Stomach (tissue), 9 donors: Measurements from ENCODE around the gene TRERF1. TPM values are rescaled to one million over a fixed set of nuclear protein-coding genes. Genes with fewer than 3 reads are reported as not detected.

Experiments used
- DNase-seq, 2 donors: peaks; one replicate each; pipeline versions ENCODE4 v3.0.0 to v3.0.0-alpha.2; 2013 to 2019
- H3K27ac ChIP-seq, 5 donors: fragments of 200-600 bp in 4 of 5; sonication (generic) in 4 of 5; one replicate each; pipeline ENCODE4 v1.5.1; 2013 to 2019; ENCODE audit warnings: mild to moderate bottlenecking in 1 of 5, moderate library complexity in 1 of 5
- H3K27me3 ChIP-seq, 3 donors: fragments of 200-600 bp; sonication (generic); one replicate each; pipeline ENCODE4 v1.5.1; 2017 to 2019; ENCODE audit warnings: mixed run types in 1 of 3
- H3K36me3 ChIP-seq, 4 donors: fragments of 200-600 bp; sonication (generic); 1 replicate in 3 of 4; 2 replicates in 1 of 4; pipeline ENCODE4 v1.5.1; 2016 to 2019
- H3K4me1 ChIP-seq, 4 donors: fragments of 200-600 bp; sonication (generic); one replicate each; pipeline ENCODE4 v1.5.1; 2016 to 2019
- H3K4me3 ChIP-seq, 4 donors: fragments of 200-600 bp; sonication (generic) in 3 of 4; one replicate each; pipeline ENCODE4 v1.5.1; 2016 to 2019; ENCODE audit warnings: mild to moderate bottlenecking in 1 of 4
- H3K9me3 ChIP-seq, 4 donors: fragments of 200-600 bp; sonication (generic); one replicate each; pipeline ENCODE4 v1.5.1; 2016 to 2019
- EP300 ChIP-seq: sonication (generic); formaldehyde crosslinking; IDR thresholded peaks from one replicate; pipeline ENCODE4 v1.6.1; 2017; ENCODE audit warnings: antibody characterized with exemption
- POLR2A ChIP-seq, 4 donors: fragments of 450-650 bp; IDR thresholded peaks; one replicate each; pipeline ENCODE4 v1.6.1; 2016; ENCODE audit warnings: antibody characterized with exemption in 4 of 4, control low read depth in 2 of 4, mild to moderate bottlenecking in 1 of 4, moderate library complexity in 1 of 4
- POLR2AphosphoS5 ChIP-seq, 3 donors: sonication (generic); formaldehyde crosslinking; IDR thresholded peaks; one replicate each; pipeline ENCODE4 v1.6.1; 2016; ENCODE audit warnings: antibody characterized with exemption in 3 of 3
- WGBS, 5 donors: extraction: QIAGEN DNeasy Blood & Tissue Kit in 3 of 5; methylation state at CpG; one replicate each; pipeline versions ENCODE4 v1.1.5 to v1.1.7; 2013 to 2018; 5-methylcytosine and 5-hydroxymethylcytosine counted together
- intact Hi-C: fragments of 100-400 bp; cut with DNase I; formaldehyde crosslinking; loops from one replicate; pipeline ENCODE4 v1.15.1; 2023; ENCODE audit warnings: low total_unique reads
- polyA plus RNA-seq, 3 donors: library from polyadenylated mRNA; stranded (reverse); fragments of 200-250 nt; gene quantifications; one replicate each; pipeline ENCODE4 v1.2.3, GENCODE V29; 2013
- total RNA-seq, 5 donors: library from RNA; depleted of rRNA; stranded (reverse); fragments of >200 nt; gene quantifications; one replicate each; pipeline versions ENCODE4 v1.1.0 to v1.2.3, GENCODE V29; 2014 to 2016
- TF ChIP-seq, protein P1 (sequence below), 7 experiments: fragments of 450-650 bp in 4 of 7; fragments of 200-600 bp in 3 of 7; sonication (generic) in 3 of 7; IDR thresholded peaks; one replicate each; pipeline ENCODE4 v1.5.1; 2016 to 2019; ENCODE audit warnings: antibody characterized with exemption in 7 of 7, control low read depth in 2 of 7, mild to moderate bottlenecking in 1 of 7
- donor health status: healthy with polysubstance abuse.
- donor health status: Bipolar disorder and iron deficiency.
- donor health status: healthy.

The TRERF1 gene
- total and polyA plus RNA-seq, 8 donors, result 2.1 to 8.1 (median 4.9) TPM

GRCh38 chr6:42339991-42340401 lies 111.7 kb downstream of the TRERF1 start:
- 71 to 95% (median 89%) methylated on average over 2 of the region's 2 CpGs for WGBS, 5 donors
- no peak for DNase-seq

GRCh38 chr6:42338744-42339222 lies 112.9 kb downstream of the TRERF1 start:
- no peaks in the 10 kb centered on the region for H3K27me3 ChIP-seq
- H3K4me1 ChIP-seq, result peaks cover 0 to 18% (median 8%) of the 10 kb centered on the region in 4 donors
- H3K27ac ChIP-seq, result no peak overlapping the region
- H3K9me3 ChIP-seq, result no peaks in the 10 kb centered on the region
- intact Hi-C loops, result no loop called here
- no peaks in the 10 kb centered on the region for H3K36me3 ChIP-seq
- 69 to 75% (median 73%) methylated on average over 7 of the region's 7 CpGs for WGBS, 5 donors
- no peak overlapping the region for H3K4me3 ChIP-seq
- TF ChIP-seq POLR2A (IDR thresholded peaks at IDR 0.05) (no peak), EP300 (no peak), POLR2AphosphoS5 (IDR thresholded peaks at IDR 0.05) (no peak)
- TF ChIP-seq, protein P1, sequence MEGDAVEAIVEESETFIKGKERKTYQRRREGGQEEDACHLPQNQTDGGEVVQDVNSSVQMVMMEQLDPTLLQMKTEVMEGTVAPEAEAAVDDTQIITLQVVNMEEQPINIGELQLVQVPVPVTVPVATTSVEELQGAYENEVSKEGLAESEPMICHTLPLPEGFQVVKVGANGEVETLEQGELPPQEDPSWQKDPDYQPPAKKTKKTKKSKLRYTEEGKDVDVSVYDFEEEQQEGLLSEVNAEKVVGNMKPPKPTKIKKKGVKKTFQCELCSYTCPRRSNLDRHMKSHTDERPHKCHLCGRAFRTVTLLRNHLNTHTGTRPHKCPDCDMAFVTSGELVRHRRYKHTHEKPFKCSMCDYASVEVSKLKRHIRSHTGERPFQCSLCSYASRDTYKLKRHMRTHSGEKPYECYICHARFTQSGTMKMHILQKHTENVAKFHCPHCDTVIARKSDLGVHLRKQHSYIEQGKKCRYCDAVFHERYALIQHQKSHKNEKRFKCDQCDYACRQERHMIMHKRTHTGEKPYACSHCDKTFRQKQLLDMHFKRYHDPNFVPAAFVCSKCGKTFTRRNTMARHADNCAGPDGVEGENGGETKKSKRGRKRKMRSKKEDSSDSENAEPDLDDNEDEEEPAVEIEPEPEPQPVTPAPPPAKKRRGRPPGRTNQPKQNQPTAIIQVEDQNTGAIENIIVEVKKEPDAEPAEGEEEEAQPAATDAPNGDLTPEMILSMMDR (IDR thresholded peaks at IDR 0.05), result no peak
- DNase-seq, result no peak

More at GRCh38 chr6:42339991-42340401, 111.7 kb downstream of the TRERF1 start:
- H3K4me1 ChIP-seq, result peaks cover 0 to 18% (median 8%) of the 10 kb centered on the region in 4 donors
- no peaks in the 10 kb centered on the region for H3K36me3 ChIP-seq
- no peak overlapping the region for H3K27ac ChIP-seq
- TF ChIP-seq EP300, result no peak
- no peaks in the 10 kb centered on the region for H3K9me3 ChIP-seq
- H3K27me3 ChIP-seq, result no peaks in the 10 kb centered on the region
- intact Hi-C loops, result no loop called here
- H3K4me3 ChIP-seq, result no peak overlapping the region

DNA sequence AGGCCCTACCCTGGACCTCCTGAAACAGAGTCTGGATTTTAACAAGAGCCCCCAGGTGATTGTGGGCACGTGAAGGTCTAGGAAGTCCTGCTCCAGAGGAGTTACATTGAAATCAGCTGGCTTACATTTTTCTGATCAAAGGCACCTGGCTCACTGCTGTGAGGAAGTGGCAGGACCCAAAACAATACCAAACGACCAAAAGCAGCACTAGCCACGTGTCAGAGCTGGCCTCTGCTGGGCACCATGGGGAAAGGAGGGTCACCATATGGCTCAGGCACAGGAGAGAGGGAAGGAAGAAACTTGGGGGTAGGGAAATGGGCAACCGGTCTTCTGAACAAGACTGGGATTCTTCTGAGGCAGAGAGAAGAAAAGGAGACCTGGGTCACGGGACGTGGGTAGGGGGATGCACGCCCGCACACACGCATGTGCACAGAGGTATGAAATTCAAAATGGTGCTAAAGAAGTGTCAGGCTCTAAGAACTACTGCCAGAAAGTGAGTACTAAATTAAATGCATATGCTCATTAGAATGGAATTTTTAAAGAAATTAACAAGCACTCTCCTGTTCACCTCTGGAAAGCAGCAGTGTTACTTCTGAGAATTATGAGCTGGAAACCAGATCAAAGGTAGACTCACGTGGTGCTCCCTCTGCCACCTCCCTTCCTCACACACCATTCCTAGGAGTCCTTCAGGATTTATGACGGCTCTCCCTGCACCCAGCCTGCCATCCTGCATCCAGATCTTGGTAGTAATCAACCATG lies 113.6 kb downstream of the TRERF1 start:
- H3K4me3 ChIP-seq, result no peak overlapping the region

GRCh38 chr6:42336431-42336830 lies 115.3 kb downstream of the TRERF1 start:
- Histone ChIP-seq H3K9me3 (no peaks in the 10 kb centered on the region), H3K36me3 (no peaks in the 10 kb centered on the region), H3K4me3 (no peak overlapping the region), H3K27me3 (no peaks in the 10 kb centered on the region), H3K27ac (no peak overlapping the region), H3K4me1 (peaks cover 0 to 18% (median 8%) of the 10 kb centered on the region in 4 donors)
- intact Hi-C loops, result no loop called here
- no peak for DNase-seq
- 87 to 93% (median 88%) methylated on average over 5 of the region's 5 CpGs for WGBS, 5 donors
- no peak for TF ChIP-seq POLR2AphosphoS5 (IDR thresholded peaks at IDR 0.05)
- no peak for TF ChIP-seq POLR2A (IDR thresholded peaks at IDR 0.05)
- no peak for TF ChIP-seq EP300
- TF ChIP-seq, protein P1 (IDR thresholded peaks at IDR 0.05), result no peak

More for the DNA sequence above, 113.6 kb downstream of the TRERF1 start:
- Histone ChIP-seq H3K36me3 (no peaks in the 10 kb centered on the region), H3K27me3 (no peaks in the 10 kb centered on the region), H3K4me1 (peaks cover 0 to 18% (median 8%) of the 10 kb centered on the region in 4 donors), H3K9me3 (no peaks in the 10 kb centered on the region), H3K27ac (no peak overlapping the region)
- no peak for DNase-seq
- intact Hi-C loops, result no loop called here
- TF ChIP-seq POLR2A (IDR thresholded peaks at IDR 0.05) (no peak), POLR2AphosphoS5 (IDR thresholded peaks at IDR 0.05) (no peak)
- WGBS, 5 donors, result 81 to 92% (median 87%) methylated on average over 11 of the region's 11 CpGs

GRCh38 chr6:42335896-42336295 lies 115.8 kb downstream of the TRERF1 start:
- 82 to 92% (median 87%) methylated on average over 5 of the region's 5 CpGs for whole genome bisulfite sequencing, 5 donors
- intact Hi-C loops, result no loop called here
- DNase-seq, result no peak
- Histone ChIP-seq H3K36me3 (no peaks in the 10 kb centered on the region), H3K9me3 (no peaks in the 10 kb centered on the region), H3K4me1 (peaks cover 0 to 18% (median 8%) of the 10 kb centered on the region in 4 donors), H3K27ac (no peak overlapping the region), H3K4me3 (no peak overlapping the region), H3K27me3 (no peaks in the 10 kb centered on the region)
- TF ChIP-seq POLR2A (IDR thresholded peaks at IDR 0.05) (no peak), EP300 (no peak), POLR2AphosphoS5 (IDR thresholded peaks at IDR 0.05) (no peak)
- TF ChIP-seq, protein P1 (IDR thresholded peaks at IDR 0.05), result no peak
